ENCODE data around the gene UTY. TPM values are rescaled to one million over a fixed set of nuclear protein-coding genes. Genes with fewer than 3 reads are reported as not detected.

Gene UTY
- total RNA-seq, 1 donor from 2014 or later, result 12.5 TPM

- DNase-seq (ENCODE audit: low read depth, low spot score), result no peak
These were observed 64.3 kb downstream of the UTY start for GRCh38 chrY:13415556-13415955.

GRCh38 chrY:13398876-13399275 lies 81.0 kb downstream of the UTY start:
- DNase-seq (ENCODE audit: low read depth, low spot score), result no peak

GRCh38 chrY:13381110-13381683 lies 98.6 kb downstream of the UTY start:
- DNase-seq (ENCODE audit: low read depth, low spot score), result no peak

- DNase-seq (ENCODE audit: low read depth, low spot score), result no peak
These were observed 108.7 kb downstream of the UTY start for GRCh38 chrY:13370868-13371800.

GRCh38 chrY:13370245-13370644 lies 109.6 kb downstream of the UTY start:
- DNase-seq (ENCODE audit: low read depth, low spot score), result no peak

GRCh38 chrY:13368513-13368845 lies 111.4 kb downstream of the UTY start:
- no peak for DNase-seq (ENCODE audit: low read depth, low spot score)

- DNase-seq (ENCODE audit: low read depth, low spot score), result no peak
These were observed 116.2 kb downstream of the UTY start for GRCh38 chrY:13363641-13364040.

- no peak for DNase-seq (ENCODE audit: low read depth, low spot score)
These were observed 117.2 kb downstream of the UTY start for GRCh38 chrY:13362662-13363061.

GRCh38 chrY:13361656-13362636 lies 117.9 kb downstream of the UTY start:
- no peak for DNase-seq (ENCODE audit: low read depth, low spot score)

GRCh38 chrY:13351443-13351842 lies 128.4 kb downstream of the UTY start:
- DNase-seq (ENCODE audit: low read depth, low spot score), result no peak

GRCh38 chrY:13347106-13347505 lies 132.7 kb downstream of the UTY start:
- DNase-seq (ENCODE audit: low read depth, low spot score), result no peak

GRCh38 chrY:13345549-13345948 lies 134.3 kb downstream of the UTY start:
- no peak for DNase-seq (ENCODE audit: low read depth, low spot score)

- DNase-seq (ENCODE audit: low read depth, low spot score), result no peak
These were observed 136.4 kb downstream of the UTY start for GRCh38 chrY:13343307-13343946.

GRCh38 chrY:13339939-13340338 lies 139.9 kb downstream of the UTY start:
- no peak for DNase-seq (ENCODE audit: low read depth, low spot score)

GRCh38 chrY:13339381-13339780 lies 140.5 kb downstream of the UTY start:
- no peak for DNase-seq (ENCODE audit: low read depth, low spot score)

GRCh38 chrY:13338711-13339110 lies 141.1 kb downstream of the UTY start:
- DNase-seq (ENCODE audit: low read depth, low spot score), result no peak

GRCh38 chrY:13337934-13338333 lies 141.9 kb downstream of the UTY start:
- DNase-seq (ENCODE audit: low read depth, low spot score), result no peak

- no peak for DNase-seq (ENCODE audit: low read depth, low spot score)
These were observed 146.0 kb downstream of the UTY start for GRCh38 chrY:13333791-13334190.

- DNase-seq (ENCODE audit: low read depth, low spot score), result no peak
These were observed 149.2 kb downstream of the UTY start for GRCh38 chrY:13330651-13331050.

GRCh38 chrY:13312966-13313365 lies 166.9 kb downstream of the UTY start:
- no peak for DNase-seq (ENCODE audit: low read depth, low spot score)

- no peak for DNase-seq (ENCODE audit: low read depth, low spot score)
These were observed 171.9 kb downstream of the UTY start for GRCh38 chrY:13307959-13308358.
